H9 (cell line): ENCODE results near the gene CEACAM5. TPM values are rescaled to one million over a fixed set of nuclear protein-coding genes. Genes with fewer than 3 reads are reported as not detected.

Source experiments
- DNase-seq: peaks from one replicate; pipeline ENCODE4 v3.0.0-alpha.2; 2017
- H2AFZ ChIP-seq: one replicate; pipeline ENCODE4 v1.6.1; 2013; ENCODE audit warnings: mild to moderate bottlenecking, low read length, control low read depth, moderate library complexity
- H2AK5ac ChIP-seq: 2 replicates; pipeline ENCODE4 v1.6.1; 2013; ENCODE audit warnings: low read length, control low read depth, mixed read lengths; ENCODE audit not compliant: insufficient read length
- H2BK120ac ChIP-seq: one replicate; pipeline ENCODE4 v1.6.1; 2013; ENCODE audit warnings: low read depth, mild to moderate bottlenecking, low read length, control low read depth, inconsistent platforms; ENCODE audit not compliant: poor library complexity, severe bottlenecking
- H2BK12ac ChIP-seq: 2 replicates; pipeline ENCODE4 v1.6.1; 2013; ENCODE audit warnings: low read length, control low read depth, mixed read lengths, low read depth; ENCODE audit not compliant: insufficient read length
- H2BK15ac ChIP-seq: 2 replicates; pipeline ENCODE4 v1.6.1; 2013; ENCODE audit warnings: low read depth, low read length, control low read depth
- H2BK20ac ChIP-seq: one replicate; pipeline ENCODE4 v1.6.1; 2013; ENCODE audit warnings: low read depth, mild to moderate bottlenecking, low read length, control low read depth, inconsistent platforms; ENCODE audit not compliant: poor library complexity, severe bottlenecking
- H2BK5ac ChIP-seq: 2 replicates; pipeline ENCODE4 v1.6.1; 2013; ENCODE audit warnings: low read length, control low read depth, mixed read lengths; ENCODE audit not compliant: insufficient read length
- H3K14ac ChIP-seq: 2 replicates; pipeline ENCODE4 v1.6.1; 2013; ENCODE audit warnings: low read length, control low read depth; ENCODE audit not compliant: insufficient read depth
- H3K18ac ChIP-seq: 2 replicates; pipeline ENCODE4 v1.6.1; 2013; ENCODE audit warnings: low read depth, mild to moderate bottlenecking, mixed read lengths, low read length, control low read depth; ENCODE audit not compliant: insufficient read length
- H3K23ac ChIP-seq: 2 replicates; pipeline ENCODE4 v1.6.1; 2013; ENCODE audit warnings: low read length, control low read depth, mixed read lengths, low read depth; ENCODE audit not compliant: insufficient read length
- H3K23me2 ChIP-seq: 2 replicates; pipeline ENCODE4 v1.6.1; 2013; ENCODE audit warnings: low read depth, mild to moderate bottlenecking, mixed read lengths, low read length, control low read depth; ENCODE audit not compliant: insufficient read length, poor library complexity, severe bottlenecking
- H3K27ac ChIP-seq: 2 replicates; pipeline ENCODE4 v1.5.1; 2013; ENCODE audit warnings: low read length, control low read depth, mixed read lengths, low read depth; ENCODE audit not compliant: insufficient read length
- H3K27me3 ChIP-seq: 2 replicates; pipeline ENCODE4 v1.6.1; 2013; ENCODE audit warnings: low read length, control low read depth, inconsistent platforms; ENCODE audit not compliant: insufficient read depth
- H3K4ac ChIP-seq: 2 replicates; pipeline ENCODE4 v1.6.1; 2013; ENCODE audit warnings: low read depth, mild to moderate bottlenecking, control low read depth, inconsistent platforms, low read length, moderate library complexity
- H3K4me1 ChIP-seq: 2 replicates; pipeline ENCODE4 v1.6.1; 2013; ENCODE audit warnings: low read length, control low read depth, inconsistent platforms; ENCODE audit not compliant: insufficient read depth
- H3K4me2 ChIP-seq: 2 replicates; pipeline ENCODE4 v1.6.1; 2013; ENCODE audit warnings: low read length, control low read depth, mixed read lengths; ENCODE audit not compliant: insufficient read length, insufficient read depth
- H3K56ac ChIP-seq: 2 replicates; pipeline ENCODE4 v1.6.1; 2013; ENCODE audit warnings: low read depth, mild to moderate bottlenecking, mixed read lengths, low read length, control low read depth; ENCODE audit not compliant: insufficient read length
- H3K79me1 ChIP-seq: 2 replicates; pipeline ENCODE4 v1.6.1; 2013; ENCODE audit warnings: low read depth, mild to moderate bottlenecking, moderate library complexity, low read length, control low read depth, inconsistent platforms; ENCODE audit not compliant: insufficient read depth, poor library complexity, severe bottlenecking
- H3K79me2 ChIP-seq: 2 replicates; pipeline ENCODE4 v1.6.1; 2013; ENCODE audit warnings: low read length, control low read depth, inconsistent platforms; ENCODE audit not compliant: insufficient read depth
- H3K9ac ChIP-seq: 2 replicates; pipeline ENCODE4 v1.6.1; 2013; ENCODE audit warnings: low read length, control low read depth, mixed read lengths; ENCODE audit not compliant: insufficient read length; ENCODE audit errors: extremely low read depth
- H3K9me3 ChIP-seq: one replicate; pipeline ENCODE4 v1.6.1; 2013; ENCODE audit warnings: low read depth, low read length, inconsistent platforms; ENCODE audit not compliant: control insufficient read depth
- H3T11ph ChIP-seq: one replicate; pipeline ENCODE4 v1.6.1; 2013; ENCODE audit warnings: mild to moderate bottlenecking, low read length, control low read depth, inconsistent platforms
- H4K20me1 ChIP-seq: one replicate; pipeline ENCODE4 v1.6.1; 2013; ENCODE audit not compliant: control insufficient read depth, insufficient read length, insufficient read depth
- H4K5ac ChIP-seq: 2 replicates; pipeline ENCODE4 v1.6.1; 2013; ENCODE audit warnings: low read depth, mild to moderate bottlenecking, mixed read lengths, low read length, control low read depth; ENCODE audit not compliant: insufficient read length
- H4K8ac ChIP-seq: replicated peaks from 2 replicates; pipeline ENCODE4 v1.6.1; 2013; ENCODE audit warnings: low read length, control low read depth, mixed read lengths, low read depth; ENCODE audit not compliant: insufficient read length
- H4K91ac ChIP-seq: 2 replicates; pipeline ENCODE4 v1.6.1; 2013; ENCODE audit warnings: low read depth, mild to moderate bottlenecking, moderate library complexity, mixed read lengths, low read length, control low read depth; ENCODE audit not compliant: insufficient read length
- H3K27ac Mint-ChIP-seq, 3 experiments: 2 replicates in 2 of 3; 3 replicates in 1 of 3; pipeline ENCODE4 v1.8.0; 2020 to 2021; ENCODE audit warnings: mixed read lengths in 3 of 3, mild to moderate bottlenecking in 1 of 3, moderate library complexity in 1 of 3
- H3K27me3 Mint-ChIP-seq: 2 replicates; pipeline ENCODE4 v1.8.0; 2021; ENCODE audit warnings: low read depth, mild to moderate bottlenecking, moderate library complexity, mixed read lengths
- H3K36me3 Mint-ChIP-seq, 3 experiments: 2 replicates in 2 of 3; 3 replicates in 1 of 3; pipeline ENCODE4 v1.8.0; 2020 to 2021; ENCODE audit warnings: low read depth in 3 of 3, mixed read lengths in 3 of 3; ENCODE audit not compliant: insufficient read depth in 1 of 3
- H3K4me1 Mint-ChIP-seq, 2 experiments: 2 replicates each; pipeline ENCODE4 v1.8.0; 2020; ENCODE audit warnings: mixed read lengths in 2 of 2
- H3K4me3 Mint-ChIP-seq, 2 experiments: 2 replicates in 1 of 2; 3 replicates in 1 of 2; pipeline ENCODE4 v1.8.0; 2020 to 2021; ENCODE audit warnings: mild to moderate bottlenecking in 2 of 2, mixed read lengths in 2 of 2, moderate library complexity in 1 of 2
- H3K9me3 Mint-ChIP-seq, 2 experiments: 2 replicates in 1 of 2; 3 replicates in 1 of 2; pipeline ENCODE4 v1.8.0; 2020; ENCODE audit warnings: mild to moderate bottlenecking in 2 of 2, mixed read lengths in 2 of 2, moderate library complexity in 1 of 2
- CTCF ChIP-seq: fragments of 200-600 bp; sonication (generic); conservative IDR thresholded peaks from 3 replicates; pipeline ENCODE4 v1.8.0; 2021; ENCODE audit warnings: antibody characterized with exemption, mild to moderate bottlenecking
- WGBS: extraction: QIAGEN DNeasy Blood & Tissue Kit; methylation state at CpG from one replicate; pipeline ENCODE4 v1.1.7; 2013; ENCODE audit warnings: missing lambda C conversion rate, low lambda C conversion rate, mixed read lengths; ENCODE audit not compliant: insufficient read length; ENCODE audit errors: extremely low coverage; 5-methylcytosine and 5-hydroxymethylcytosine counted together
- total RNA-seq: library from RNA; stranded (reverse); gene quantifications from 2 replicates; pipeline ENCODE4 v1.2.1, GENCODE V29; 2021

Gene CEACAM5
- total RNA-seq, 1 experiment from 2014 or later: not detected

GRCh38 chr19:41688098-41688497, 20.3 kb upstream of the CEACAM5 start, which contains the start of gene CEACAM7:
Gene CEACAM7, minus strand, starts transcription at chr19:41688270. Its CDS starts 105 bp downstream, at chr19:41688165.
- Mint-ChIP-seq H3K4me3 (no peak within 1 kb of the TSS), H3K27ac (no peak within 1 kb of the TSS), H3K36me3 (peaks cover 0 to 34% (median 7%) of the 10 kb centered on the region in 3 experiments; a peak in 5 of 7 replicates), H3K27me3 (no peaks in the 10 kb centered on the region), H3K9me3 (peaks cover 81 to 96% of the 10 kb centered on the region in 2 experiments), H3K4me1 (no peaks in the 10 kb centered on the region)
- H3K18ac ChIP-seq: no peak within 1 kb of the TSS
- no peak within 1 kb of the TSS for H2BK20ac ChIP-seq
- no peak for DNase-seq
- H2AK5ac ChIP-seq: no peak within 1 kb of the TSS
- no peak within 1 kb of the TSS for H3K4me2 ChIP-seq
- no peak within 1 kb of the TSS for H2BK12ac ChIP-seq
- H3K9ac ChIP-seq: no peak within 1 kb of the TSS
- H4K20me1 ChIP-seq: no peaks in the 10 kb centered on the region
- H3K79me1 ChIP-seq: no peaks in the 10 kb centered on the region
- H3K56ac ChIP-seq: no peak within 1 kb of the TSS
- no peak within 1 kb of the TSS for H4K5ac ChIP-seq
- no peak within 1 kb of the TSS for H4K91ac ChIP-seq
- no peak within 1 kb of the TSS for H3K14ac ChIP-seq
- no peak within 1 kb of the TSS for H4K8ac ChIP-seq
- H3K23me2 ChIP-seq: no peaks in the 10 kb centered on the region
- H2AFZ ChIP-seq: no peak within 1 kb of the TSS
- no peaks in the 10 kb centered on the region for H3K27me3 ChIP-seq
- H2BK5ac ChIP-seq: no peak within 1 kb of the TSS
- H3K4ac ChIP-seq: no peak within 1 kb of the TSS
- no peak within 1 kb of the TSS for H3T11ph ChIP-seq
- no CpG with 5 or more reads among the region's 1 CpG for WGBS
- no peaks in the 10 kb centered on the region for H3K4me1 ChIP-seq
- no peaks in the 10 kb centered on the region for H3K79me2 ChIP-seq
- H2BK120ac ChIP-seq: no peak within 1 kb of the TSS
- H3K27ac ChIP-seq: no peak within 1 kb of the TSS
- no peak within 1 kb of the TSS for H3K23ac ChIP-seq
- H2BK15ac ChIP-seq: no peak within 1 kb of the TSS
- TF ChIP-seq CTCF: no peak
- peaks cover 50% of the 10 kb centered on the region for H3K9me3 ChIP-seq
